Tibial nerve (tissue), 4 donors: ENCODE data around the gene CFAP43. TPM values are rescaled to one million over a fixed set of nuclear protein-coding genes. Genes with fewer than 3 reads are reported as not detected.

ENCODE experiments used
- DNase-seq, 2 donors: peaks; one replicate each; pipeline ENCODE4 v3.0.0-alpha.2; 2019; ENCODE audit warnings: low spot score in 2 of 2
- H3K27ac ChIP-seq, 4 donors: fragments of 200-600 bp; sonication (generic) in 3 of 4; one replicate each; pipeline ENCODE4 v1.5.1; 2017 to 2019; ENCODE audit warnings: mild to moderate bottlenecking in 1 of 4
- H3K27me3 ChIP-seq, 2 donors: fragments of 200-600 bp; sonication (generic) in 1 of 2; one replicate each; pipeline versions ENCODE4 v1.5.1 to v1.6.0; 2017 to 2019
- H3K36me3 ChIP-seq, 3 donors: fragments of 200-600 bp; sonication (generic); one replicate each; pipeline ENCODE4 v1.5.1; 2018 to 2019
- H3K4me1 ChIP-seq, 4 donors: fragments of 200-600 bp; sonication (generic) in 3 of 4; one replicate each; pipeline ENCODE4 v1.5.1; 2017 to 2019
- H3K4me3 ChIP-seq, 4 donors: fragments of 200-600 bp; sonication (generic) in 3 of 4; one replicate each; pipeline ENCODE4 v1.5.1; 2017 to 2019; ENCODE audit warnings: mild to moderate bottlenecking in 1 of 4, moderate library complexity in 1 of 4
- H3K9me3 ChIP-seq, 4 donors: fragments of 200-600 bp; sonication (generic) in 3 of 4; one replicate each; pipeline ENCODE4 v1.5.1; 2017 to 2019
- EP300 ChIP-seq, 2 donors: sonication (generic); formaldehyde crosslinking; IDR thresholded peaks; one replicate each; pipeline ENCODE4 v1.6.1; 2017; ENCODE audit warnings: antibody characterized with exemption in 2 of 2, mild to moderate bottlenecking in 1 of 2
- POLR2A ChIP-seq, 2 donors: fragments of 450-650 bp; IDR thresholded peaks; one replicate each; pipeline ENCODE4 v1.6.1; 2017; ENCODE audit warnings: antibody characterized with exemption in 2 of 2, mild to moderate bottlenecking in 2 of 2, moderate library complexity in 2 of 2
- WGBS, 2 donors: methylation state at CpG; one replicate each; pipeline ENCODE4 v1.1.5; 2018; 5-methylcytosine and 5-hydroxymethylcytosine counted together
- total RNA-seq, 4 donors: library from RNA; depleted of rRNA; stranded (reverse); fragments of >200 nt; gene quantifications; one replicate each; pipeline ENCODE4 v1.1.0, GENCODE V29; 2016
- TF ChIP-seq, protein P1 (sequence below), 5 experiments: fragments of 200-600 bp in 3 of 5; fragments of 450-650 bp in 2 of 5; sonication (generic) in 3 of 5; IDR thresholded peaks; one replicate each; pipeline ENCODE4 v1.5.1; 2016 to 2019; ENCODE audit warnings: antibody characterized with exemption in 5 of 5, mild to moderate bottlenecking in 3 of 5, moderate library complexity in 2 of 5

CFAP43 gene
- total RNA-seq, 4 donors from 2014 or later, result 0.30 to 4.3 (median 2.5) TPM

GRCh38 chr10:104151737-104152136, 80.4 kb downstream of the CFAP43 start:
- Histone ChIP-seq H3K4me3 (no peak overlapping the region), H3K36me3 (peaks cover 0 to 19% (median 0%) of the 10 kb centered on the region in 3 donors), H3K4me1 (no peaks in the 10 kb centered on the region), H3K27ac (no peak overlapping the region), H3K9me3 (peaks cover 0 to 18% (median 4%) of the 10 kb centered on the region in 4 donors), H3K27me3 (peaks cover 0 to 4% of the 10 kb centered on the region in 2 donors)
- DNase-seq, result no peak
- no peak for TF ChIP-seq EP300 (IDR thresholded peaks at IDR 0.05)
- no peak for TF ChIP-seq POLR2A (IDR thresholded peaks at IDR 0.05)
- TF ChIP-seq, protein P1, sequence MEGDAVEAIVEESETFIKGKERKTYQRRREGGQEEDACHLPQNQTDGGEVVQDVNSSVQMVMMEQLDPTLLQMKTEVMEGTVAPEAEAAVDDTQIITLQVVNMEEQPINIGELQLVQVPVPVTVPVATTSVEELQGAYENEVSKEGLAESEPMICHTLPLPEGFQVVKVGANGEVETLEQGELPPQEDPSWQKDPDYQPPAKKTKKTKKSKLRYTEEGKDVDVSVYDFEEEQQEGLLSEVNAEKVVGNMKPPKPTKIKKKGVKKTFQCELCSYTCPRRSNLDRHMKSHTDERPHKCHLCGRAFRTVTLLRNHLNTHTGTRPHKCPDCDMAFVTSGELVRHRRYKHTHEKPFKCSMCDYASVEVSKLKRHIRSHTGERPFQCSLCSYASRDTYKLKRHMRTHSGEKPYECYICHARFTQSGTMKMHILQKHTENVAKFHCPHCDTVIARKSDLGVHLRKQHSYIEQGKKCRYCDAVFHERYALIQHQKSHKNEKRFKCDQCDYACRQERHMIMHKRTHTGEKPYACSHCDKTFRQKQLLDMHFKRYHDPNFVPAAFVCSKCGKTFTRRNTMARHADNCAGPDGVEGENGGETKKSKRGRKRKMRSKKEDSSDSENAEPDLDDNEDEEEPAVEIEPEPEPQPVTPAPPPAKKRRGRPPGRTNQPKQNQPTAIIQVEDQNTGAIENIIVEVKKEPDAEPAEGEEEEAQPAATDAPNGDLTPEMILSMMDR (IDR thresholded peaks at IDR 0.05), result no peak

- no peak overlapping the region for H3K27ac ChIP-seq
- H3K4me3 ChIP-seq, result no peak overlapping the region
These were observed 82.0 kb downstream of the CFAP43 start for GRCh38 chr10:104150139-104150538.

GRCh38 chr10:104146882-104147281, 85.3 kb downstream of the CFAP43 start:
- 85 to 96% methylated on average over 1 of the region's 1 CpG for WGBS, 2 donors
- Histone ChIP-seq H3K27ac (no peak overlapping the region), H3K27me3 (no peaks in the 10 kb centered on the region), H3K4me1 (no peaks in the 10 kb centered on the region), H3K4me3 (no peak overlapping the region), H3K9me3 (peaks cover 0 to 11% (median 2%) of the 10 kb centered on the region in 4 donors), H3K36me3 (peaks cover 0 to 8% (median 0%) of the 10 kb centered on the region in 3 donors)
- DNase-seq, result no peak
- TF ChIP-seq EP300 (IDR thresholded peaks at IDR 0.05) (no peak), POLR2A (IDR thresholded peaks at IDR 0.05) (no peak)
- TF ChIP-seq, protein P1 (IDR thresholded peaks at IDR 0.05), result no peak

More at GRCh38 chr10:104150139-104150538, 82.0 kb downstream of the CFAP43 start:
- Histone ChIP-seq H3K36me3 (peaks cover 0 to 19% (median 0%) of the 10 kb centered on the region in 3 donors), H3K4me1 (no peaks in the 10 kb centered on the region), H3K27me3 (no peaks in the 10 kb centered on the region), H3K9me3 (peaks cover 0 to 18% (median 4%) of the 10 kb centered on the region in 4 donors)
- TF ChIP-seq, protein P1 (IDR thresholded peaks at IDR 0.05), result no peak
- DNase-seq, result no peak

DNA sequence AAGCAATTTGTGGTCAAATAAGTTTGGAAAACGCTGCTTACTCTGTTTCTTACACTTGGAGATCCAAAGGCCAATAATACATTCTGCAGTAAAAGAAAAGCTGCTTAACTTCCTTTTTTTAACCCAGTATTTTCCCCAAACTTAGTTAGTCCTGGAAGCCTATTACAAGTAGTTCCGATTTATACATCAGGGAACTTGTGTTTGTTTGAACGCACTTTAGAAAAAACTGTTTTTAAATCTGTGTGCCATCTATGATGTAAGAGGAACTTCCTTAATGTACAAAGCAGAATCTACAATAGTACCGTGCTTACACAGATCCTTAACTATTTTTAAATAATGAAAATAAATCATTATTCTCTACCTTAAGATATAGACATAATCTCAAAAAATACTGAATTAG, 87.2 kb downstream of the CFAP43 start:
- no peak for DNase-seq
- Histone ChIP-seq H3K4me1 (no peaks in the 10 kb centered on the region), H3K27ac (no peak overlapping the region), H3K9me3 (no peaks in the 10 kb centered on the region), H3K36me3 (no peaks in the 10 kb centered on the region), H3K4me3 (no peak overlapping the region), H3K27me3 (no peaks in the 10 kb centered on the region)
- TF ChIP-seq, protein P1 (IDR thresholded peaks at IDR 0.05), result no peak
- no peak for TF ChIP-seq POLR2A (IDR thresholded peaks at IDR 0.05)
- no peak for TF ChIP-seq EP300 (IDR thresholded peaks at IDR 0.05)
- WGBS, 2 donors, result 49 to 55% methylated on average over 4 of the region's 4 CpGs

DNA sequence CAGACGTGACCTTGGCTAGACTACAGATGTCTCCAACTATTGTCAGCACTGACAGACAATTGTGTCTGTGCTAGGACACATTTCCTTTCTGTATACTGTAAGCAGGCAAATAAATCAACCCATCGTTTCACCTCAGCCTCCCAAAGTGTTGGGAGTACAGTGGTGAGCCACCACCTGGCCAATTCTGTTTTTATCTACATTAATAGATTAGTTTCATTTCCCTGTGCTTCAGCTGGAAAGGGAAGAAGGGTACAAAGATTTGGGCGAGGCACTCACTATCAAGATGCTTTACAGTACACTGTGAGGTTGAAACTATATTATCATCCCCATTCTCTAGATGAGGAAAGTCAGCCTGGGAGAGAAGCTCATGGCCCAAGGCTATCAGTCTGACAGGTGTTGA, 88.3 kb downstream of the CFAP43 start:
- no peaks in the 10 kb centered on the region for H3K9me3 ChIP-seq
- no peak overlapping the region for H3K27ac ChIP-seq
- DNase-seq, result no peak
- no peaks in the 10 kb centered on the region for H3K36me3 ChIP-seq
- no peak overlapping the region for H3K4me3 ChIP-seq
- TF ChIP-seq EP300 (IDR thresholded peaks at IDR 0.05) (no peak), POLR2A (IDR thresholded peaks at IDR 0.05) (no peak)
- TF ChIP-seq, protein P1 (IDR thresholded peaks at IDR 0.05), result no peak
- no peaks in the 10 kb centered on the region for H3K27me3 ChIP-seq
- no peaks in the 10 kb centered on the region for H3K4me1 ChIP-seq
- WGBS, 2 donors, result 80 to 81% methylated on average over 3 of the region's 3 CpGs
